Heart right ventricle (tissue), 16 donors: ENCODE results near the gene FAF1. TPM values are rescaled to one million over a fixed set of nuclear protein-coding genes. Genes with fewer than 3 reads are reported as not detected.

Experiments
- ATAC-seq, 8 donors: fragments of 200-7000 bp; cut with Tn5 transposase; one replicate each; pipeline ENCODE4 v1.9.1; 2020; ENCODE audit warnings: mild to moderate bottlenecking in 8 of 8, moderate library complexity in 8 of 8, moderate number of reproducible peaks in 1 of 8
- DNase-seq, 2 donors: peaks; one replicate each; pipeline ENCODE4 v3.0.0-alpha.2; 2020
- H3K27ac ChIP-seq, 10 donors: fragments of 200-600 bp; sonication (generic) in 2 of 10; one replicate each; pipeline versions ENCODE4 v1.5.0 to v1.8.0; 2020 to 2022; ENCODE audit warnings: mild to moderate bottlenecking in 3 of 10
- H3K27me3 ChIP-seq, 7 donors: fragments of 200-600 bp; one replicate each; pipeline ENCODE4 v1.8.0; 2021 to 2022; ENCODE audit warnings: mild to moderate bottlenecking in 2 of 7
- H3K36me3 ChIP-seq, 9 donors: fragments of 200-600 bp; sonication (generic) in 1 of 9; one replicate each; pipeline versions ENCODE4 v1.5.0 to v1.8.0; 2020 to 2022; ENCODE audit warnings: mild to moderate bottlenecking in 2 of 9
- H3K4me1 ChIP-seq, 9 donors: fragments of 200-600 bp; sonication (generic) in 1 of 9; one replicate each; pipeline versions ENCODE4 v1.5.0 to v1.8.0; 2020 to 2022; ENCODE audit warnings: mild to moderate bottlenecking in 4 of 9
- H3K4me3 ChIP-seq, 10 donors: fragments of 200-600 bp; sonication (generic) in 2 of 10; one replicate each; pipeline versions ENCODE4 v1.5.0 to v1.8.0; 2020 to 2022; ENCODE audit warnings: mild to moderate bottlenecking in 7 of 10, moderate library complexity in 2 of 10
- H3K9me3 ChIP-seq, 11 donors: fragments of 200-600 bp in 10 of 11; sonication (generic) in 2 of 11; one replicate each; pipeline versions ENCODE4 v1.5.0 to v1.8.0; 2013 to 2022; ENCODE audit warnings: mild to moderate bottlenecking in 2 of 11, control low read depth in 1 of 11, moderate library complexity in 1 of 11
- WGBS, 2 donors: extraction: QIAGEN DNeasy Blood & Tissue Kit; methylation state at CpG; one replicate each; pipeline ENCODE4 v1.1.7; 2013; ENCODE audit warnings: inconsistent platforms in 1 of 2; 5-methylcytosine and 5-hydroxymethylcytosine counted together
- intact Hi-C, 10 donors: fragments of 100-400 bp; cut with DNase I; formaldehyde crosslinking; loops; one replicate each; pipeline versions ENCODE4 v1.11.1 to v1.14.2; 2022
- polyA plus RNA-seq, 2 donors: library from polyadenylated mRNA; stranded (reverse); fragments of 200-250 nt; gene quantifications; one replicate each; pipeline ENCODE4 v1.2.3, GENCODE V29; 2013
- total RNA-seq, 10 donors: library from RNA; stranded (reverse); fragmentation: NEBNext Ultra II Directional in 3 of 10; extraction: Animal tissue kit (Norgen Biotek cat#: 25700) in 3 of 10; gene quantifications; one replicate each; pipeline versions ENCODE4 v1.2.1 to v1.2.4, GENCODE V29; 2021 to 2023
- TF ChIP-seq, protein P1 (sequence below), 9 donors: fragments of 200-600 bp; sonication (generic) in 2 of 9; IDR thresholded peaks; one replicate each; pipeline versions ENCODE4 v1.5.0 to v1.8.0; 2021 to 2022; ENCODE audit warnings: antibody characterized with exemption in 9 of 9, mild to moderate bottlenecking in 5 of 9, moderate library complexity in 1 of 9
- donor health status: Arrhythmogenic right ventricular cardiomyopathy.
- donor health status: ischemic (EF 13 %, LVEDD 7.1; RV severe dilation, severe dysfunction).
- donor health status: healthy with polysubstance abuse.
- donor health status: DM: no; HTN: yes; CAD: no.
- donor health status: DM: no; HTN: no; CAD: no.
- donor health status: ischemic (EF 25% LVEDD 6.9; RV normal size, moderate dysfunction).
- donor health status: ischemic (EF 25% LVEDD 5.7; RV mildly dilated, moderate dysfunction).
- donor health status: healthy.
- donor health status: DM: yes; HTN: yes; CAD: no.
- donor health status: Ischemic cardiomyopathy.
- donor health status: ischemic (EF 35%, LVEDD 5.7; RV mildly dilated, moderate dysfunction).
- donor health status: nonischemic (EF 11% LVEDD 7.7; RV severe dilation, severe dysfunction).
- donor health status: DM: yes; HTN: yes; CAD: no.
- donor health status: PGD.
- donor health status: ischemic (EF 29% LVEDD 5.4; RV normal size, mild dysfunction).
- donor health status: nonischemic (EF 23%, LVEDD 6.1; RV moderate dilation, normal function).

Gene FAF1
- total and polyA plus RNA-seq, 12 donors, result 30.9 to 102 (median 88.9) TPM

DNA sequence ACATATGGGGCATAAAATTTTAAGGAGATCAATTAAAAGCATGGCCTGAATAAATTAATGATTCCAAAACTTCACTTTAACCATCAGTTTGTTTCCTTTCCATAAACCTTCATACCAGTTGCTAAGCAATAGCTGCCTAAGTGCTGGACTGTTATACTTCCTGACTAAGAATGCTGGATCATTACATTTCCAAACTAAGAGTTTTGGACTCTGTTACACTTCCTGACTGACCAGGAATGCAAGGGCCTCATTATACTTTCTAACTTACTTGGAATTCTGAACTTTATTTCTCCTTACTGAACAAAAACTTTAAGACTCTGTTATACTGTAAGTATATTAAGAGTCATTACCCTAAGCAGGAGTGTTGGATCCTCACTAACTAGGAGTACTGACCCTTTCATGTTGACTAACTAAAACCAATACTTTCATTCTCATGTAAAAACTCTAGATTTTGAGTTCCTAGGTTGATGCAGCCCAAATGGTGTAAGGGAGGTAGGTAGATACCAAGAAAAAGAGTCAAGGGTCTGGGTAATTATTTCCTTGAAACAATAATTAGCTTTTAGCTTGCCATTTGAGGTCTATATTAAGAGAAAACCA, 118.2 kb downstream of the FAF1 start:
- no peaks in the 10 kb centered on the region for H3K27me3 ChIP-seq
- DNase-seq (no peak), ATAC-seq (peak in 7 of 8 donors; percentile 51 to 79 (median 70))
- peaks cover 0 to 2% (median 0%) of the 10 kb centered on the region in 11 donors for H3K9me3 ChIP-seq
- H3K4me1 ChIP-seq, result peaks cover 0 to 14% (median 10%) of the 10 kb centered on the region in 9 donors
- H3K27ac ChIP-seq, result peak overlapping the region in 3 of 10 donors; percentile 2 to 61 (median 7)
- no peak overlapping the region for H3K4me3 ChIP-seq
- intact Hi-C loops, result no loop called here
- TF ChIP-seq, protein P1, sequence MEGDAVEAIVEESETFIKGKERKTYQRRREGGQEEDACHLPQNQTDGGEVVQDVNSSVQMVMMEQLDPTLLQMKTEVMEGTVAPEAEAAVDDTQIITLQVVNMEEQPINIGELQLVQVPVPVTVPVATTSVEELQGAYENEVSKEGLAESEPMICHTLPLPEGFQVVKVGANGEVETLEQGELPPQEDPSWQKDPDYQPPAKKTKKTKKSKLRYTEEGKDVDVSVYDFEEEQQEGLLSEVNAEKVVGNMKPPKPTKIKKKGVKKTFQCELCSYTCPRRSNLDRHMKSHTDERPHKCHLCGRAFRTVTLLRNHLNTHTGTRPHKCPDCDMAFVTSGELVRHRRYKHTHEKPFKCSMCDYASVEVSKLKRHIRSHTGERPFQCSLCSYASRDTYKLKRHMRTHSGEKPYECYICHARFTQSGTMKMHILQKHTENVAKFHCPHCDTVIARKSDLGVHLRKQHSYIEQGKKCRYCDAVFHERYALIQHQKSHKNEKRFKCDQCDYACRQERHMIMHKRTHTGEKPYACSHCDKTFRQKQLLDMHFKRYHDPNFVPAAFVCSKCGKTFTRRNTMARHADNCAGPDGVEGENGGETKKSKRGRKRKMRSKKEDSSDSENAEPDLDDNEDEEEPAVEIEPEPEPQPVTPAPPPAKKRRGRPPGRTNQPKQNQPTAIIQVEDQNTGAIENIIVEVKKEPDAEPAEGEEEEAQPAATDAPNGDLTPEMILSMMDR (IDR thresholded peaks at IDR 0.05), result no peak
- no peaks in the 10 kb centered on the region for H3K36me3 ChIP-seq

DNA sequence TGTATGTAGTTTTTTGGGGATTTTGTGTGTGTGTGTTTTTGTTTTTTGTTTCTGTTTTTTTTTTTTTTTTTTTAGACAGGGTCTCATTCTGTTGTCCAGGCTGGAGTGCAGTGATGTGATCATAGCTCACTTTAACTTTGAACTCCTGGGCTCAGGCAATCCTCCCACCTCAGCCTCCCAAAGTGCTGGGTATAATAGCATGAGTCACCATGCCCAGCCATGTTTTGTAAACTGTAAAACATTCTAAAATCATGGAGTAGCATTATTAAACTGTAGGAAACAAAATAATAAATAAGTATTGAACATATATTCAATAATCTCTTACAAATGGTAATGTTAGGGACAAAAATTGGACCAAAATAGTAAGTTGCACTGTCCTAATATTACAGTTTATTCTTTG, 124.0 kb downstream of the FAF1 start:
- Histone ChIP-seq H3K27me3 (no peaks in the 10 kb centered on the region), H3K4me1 (peaks cover 0 to 17% (median 0%) of the 10 kb centered on the region in 9 donors), H3K36me3 (no peaks in the 10 kb centered on the region), H3K4me3 (no peak overlapping the region), H3K9me3 (peaks cover 0 to 7% (median 0%) of the 10 kb centered on the region in 11 donors), H3K27ac (no peak overlapping the region)
- DNase-seq (no peak), ATAC-seq (no peak)
- intact Hi-C loops, result no loop called here
- TF ChIP-seq, protein P1 (IDR thresholded peaks at IDR 0.05), result no peak

DNA sequence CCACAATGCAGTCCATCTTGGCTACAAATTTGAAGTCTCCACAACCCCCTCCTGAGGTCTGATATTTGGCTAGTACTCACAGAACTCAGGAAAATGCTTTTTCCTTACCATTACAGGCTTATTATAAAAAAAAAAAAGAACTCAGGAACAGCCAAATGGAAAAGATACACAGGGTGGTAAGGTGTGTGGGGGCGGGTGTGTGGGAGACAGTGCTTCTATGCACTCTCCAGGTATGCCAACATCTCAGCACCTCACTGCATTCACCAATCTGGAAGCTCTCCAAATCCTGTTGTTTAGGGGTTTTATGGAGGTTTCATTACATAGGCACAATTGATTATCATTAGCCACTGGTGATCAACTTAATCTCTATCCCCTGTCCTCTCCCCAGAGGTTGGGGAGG, 126.9 kb downstream of the FAF1 start:
- no peak for DNase-seq
- no peaks in the 10 kb centered on the region for H3K27me3 ChIP-seq
- intact Hi-C loops, result no loop called here
- no peak for ATAC-seq
- H3K4me1 ChIP-seq, result peaks cover 0 to 37% (median 16%) of the 10 kb centered on the region in 9 donors
- no peak overlapping the region for H3K4me3 ChIP-seq
- 86 to 100% methylated on average over 1 of the region's 1 CpG for WGBS, 2 donors
- TF ChIP-seq, protein P1 (IDR thresholded peaks at IDR 0.05), result no peak
- peaks cover 0 to 7% (median 0%) of the 10 kb centered on the region in 11 donors for H3K9me3 ChIP-seq
- no peak overlapping the region for H3K27ac ChIP-seq
- H3K36me3 ChIP-seq, result no peaks in the 10 kb centered on the region

DNA sequence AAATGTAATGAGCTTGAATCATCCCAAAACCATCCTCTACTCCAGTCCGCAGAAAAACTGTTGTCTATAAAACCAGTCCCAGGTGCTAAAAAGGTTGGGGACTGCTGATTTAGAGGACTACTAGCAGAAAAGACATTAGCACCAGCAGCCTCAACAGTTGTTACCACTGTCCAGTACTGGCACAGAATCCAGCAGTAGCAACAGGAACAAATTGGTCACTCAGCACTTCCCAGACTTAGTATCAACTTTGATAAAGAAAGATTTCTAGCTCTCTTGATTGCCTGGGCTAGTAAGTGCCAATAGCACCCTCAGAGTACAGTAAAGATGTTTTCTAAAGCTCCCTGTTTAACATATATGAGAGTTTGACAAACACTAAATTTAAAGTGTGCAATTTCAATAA, 127.9 kb downstream of the FAF1 start:
- Histone ChIP-seq H3K4me3 (no peak overlapping the region), H3K27ac (no peak overlapping the region), H3K36me3 (no peaks in the 10 kb centered on the region), H3K4me1 (peaks cover 0 to 37% (median 16%) of the 10 kb centered on the region in 9 donors), H3K27me3 (no peaks in the 10 kb centered on the region), H3K9me3 (peaks cover 0 to 7% (median 0%) of the 10 kb centered on the region in 11 donors)
- TF ChIP-seq, protein P1 (IDR thresholded peaks at IDR 0.05), result no peak
- DNase-seq (no peak), ATAC-seq (peak in 2 of 8 donors; percentile 46 to 52)
- intact Hi-C loops, result loop anchor here in 1 of 10 donors (1.0 kb wide), 1 partner anchor 31 kb away; no protein-coding TSS in a partner anchor
- WGBS, 2 donors, result 97 to 98% methylated on average over 1 of the region's 1 CpG
